Tibial nerve (tissue), 4 donors: ENCODE measurements around the gene KLHL17. TPM values are rescaled to one million over a fixed set of nuclear protein-coding genes. Genes with fewer than 3 reads are reported as not detected.

Experiments
- DNase-seq, 2 donors: peaks; one replicate each; pipeline ENCODE4 v3.0.0-alpha.2; 2019; ENCODE audit warnings: low spot score in 2 of 2
- H3K27ac ChIP-seq, 4 donors: fragments of 200-600 bp; sonication (generic) in 3 of 4; one replicate each; pipeline ENCODE4 v1.5.1; 2017 to 2019; ENCODE audit warnings: mild to moderate bottlenecking in 1 of 4
- H3K27me3 ChIP-seq, 2 donors: fragments of 200-600 bp; sonication (generic) in 1 of 2; one replicate each; pipeline versions ENCODE4 v1.5.1 to v1.6.0; 2017 to 2019
- H3K36me3 ChIP-seq, 3 donors: fragments of 200-600 bp; sonication (generic); one replicate each; pipeline ENCODE4 v1.5.1; 2018 to 2019
- H3K4me1 ChIP-seq, 4 donors: fragments of 200-600 bp; sonication (generic) in 3 of 4; one replicate each; pipeline ENCODE4 v1.5.1; 2017 to 2019
- H3K4me3 ChIP-seq, 4 donors: fragments of 200-600 bp; sonication (generic) in 3 of 4; one replicate each; pipeline ENCODE4 v1.5.1; 2017 to 2019; ENCODE audit warnings: mild to moderate bottlenecking in 1 of 4, moderate library complexity in 1 of 4
- H3K9me3 ChIP-seq, 4 donors: fragments of 200-600 bp; sonication (generic) in 3 of 4; one replicate each; pipeline ENCODE4 v1.5.1; 2017 to 2019
- EP300 ChIP-seq, 2 donors: sonication (generic); formaldehyde crosslinking; IDR thresholded peaks; one replicate each; pipeline ENCODE4 v1.6.1; 2017; ENCODE audit warnings: antibody characterized with exemption in 2 of 2, mild to moderate bottlenecking in 1 of 2
- POLR2A ChIP-seq, 2 donors: fragments of 450-650 bp; IDR thresholded peaks; one replicate each; pipeline ENCODE4 v1.6.1; 2017; ENCODE audit warnings: antibody characterized with exemption in 2 of 2, mild to moderate bottlenecking in 2 of 2, moderate library complexity in 2 of 2
- WGBS, 2 donors: methylation state at CpG; one replicate each; pipeline ENCODE4 v1.1.5; 2018; 5-methylcytosine and 5-hydroxymethylcytosine counted together
- total RNA-seq, 4 donors: library from RNA; depleted of rRNA; stranded (reverse); fragments of >200 nt; gene quantifications; one replicate each; pipeline ENCODE4 v1.1.0, GENCODE V29; 2016
- TF ChIP-seq, protein P1 (sequence below), 5 experiments: fragments of 200-600 bp in 3 of 5; fragments of 450-650 bp in 2 of 5; sonication (generic) in 3 of 5; IDR thresholded peaks; one replicate each; pipeline ENCODE4 v1.5.1; 2016 to 2019; ENCODE audit warnings: antibody characterized with exemption in 5 of 5, mild to moderate bottlenecking in 3 of 5, moderate library complexity in 2 of 5

Gene KLHL17
- total RNA-seq, 4 donors from 2014 or later = 4.2 to 19.2 (median 11.9) TPM

DNA sequence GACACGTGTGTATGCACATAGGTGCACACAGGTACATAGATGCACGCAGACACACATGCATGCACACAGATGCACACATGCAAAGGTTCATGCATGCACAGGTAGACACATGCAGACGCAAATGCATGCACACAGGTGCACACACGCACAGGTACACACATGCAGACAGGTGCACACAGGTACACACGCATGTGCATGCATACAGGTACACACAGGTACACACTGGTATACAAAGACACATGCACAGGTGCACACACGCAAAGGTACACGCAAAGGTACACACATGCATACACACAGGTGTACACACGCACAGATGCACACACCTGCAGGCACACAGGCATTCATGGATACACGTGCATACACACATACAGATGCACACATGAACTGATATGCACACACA is 10.1 kb upstream of the KLHL17 start:
- no peak overlapping the region for H3K4me3 ChIP-seq
- DNase-seq = no peak
- no peaks in the 10 kb centered on the region for H3K27me3 ChIP-seq
- H3K36me3 ChIP-seq = peaks cover 15 to 100% (median 40%) of the 10 kb centered on the region in 3 donors
- no peaks in the 10 kb centered on the region for H3K4me1 ChIP-seq
- H3K9me3 ChIP-seq = no peaks in the 10 kb centered on the region
- WGBS, 2 donors = 91 to 96% methylated on average over 8 to 9 of the region's 9 CpGs
- TF ChIP-seq POLR2A (IDR thresholded peaks at IDR 0.05) = no peak
- TF ChIP-seq EP300 (IDR thresholded peaks at IDR 0.05) = no peak
- TF ChIP-seq, protein P1, sequence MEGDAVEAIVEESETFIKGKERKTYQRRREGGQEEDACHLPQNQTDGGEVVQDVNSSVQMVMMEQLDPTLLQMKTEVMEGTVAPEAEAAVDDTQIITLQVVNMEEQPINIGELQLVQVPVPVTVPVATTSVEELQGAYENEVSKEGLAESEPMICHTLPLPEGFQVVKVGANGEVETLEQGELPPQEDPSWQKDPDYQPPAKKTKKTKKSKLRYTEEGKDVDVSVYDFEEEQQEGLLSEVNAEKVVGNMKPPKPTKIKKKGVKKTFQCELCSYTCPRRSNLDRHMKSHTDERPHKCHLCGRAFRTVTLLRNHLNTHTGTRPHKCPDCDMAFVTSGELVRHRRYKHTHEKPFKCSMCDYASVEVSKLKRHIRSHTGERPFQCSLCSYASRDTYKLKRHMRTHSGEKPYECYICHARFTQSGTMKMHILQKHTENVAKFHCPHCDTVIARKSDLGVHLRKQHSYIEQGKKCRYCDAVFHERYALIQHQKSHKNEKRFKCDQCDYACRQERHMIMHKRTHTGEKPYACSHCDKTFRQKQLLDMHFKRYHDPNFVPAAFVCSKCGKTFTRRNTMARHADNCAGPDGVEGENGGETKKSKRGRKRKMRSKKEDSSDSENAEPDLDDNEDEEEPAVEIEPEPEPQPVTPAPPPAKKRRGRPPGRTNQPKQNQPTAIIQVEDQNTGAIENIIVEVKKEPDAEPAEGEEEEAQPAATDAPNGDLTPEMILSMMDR (IDR thresholded peaks at IDR 0.05) = no peak
- H3K27ac ChIP-seq = no peak overlapping the region

DNA sequence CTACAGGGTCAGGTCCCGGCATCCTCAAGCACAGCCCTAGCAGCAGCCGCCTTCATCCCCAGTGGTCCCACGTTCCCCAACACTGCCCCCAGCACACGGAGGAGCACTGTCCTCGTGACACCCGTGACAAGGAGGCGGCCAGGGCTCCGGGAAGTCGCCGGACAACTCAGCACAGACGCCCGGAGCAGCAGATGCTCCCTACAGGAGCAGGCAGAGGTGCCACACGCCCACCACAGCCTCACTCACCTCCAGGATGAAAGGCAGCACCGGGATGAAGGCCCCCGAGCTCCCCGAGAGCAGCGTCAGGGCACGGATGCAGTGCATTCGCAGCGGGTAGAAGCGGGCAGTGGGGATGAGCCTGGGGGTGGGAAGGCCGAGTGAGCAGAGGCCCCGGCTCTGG is 9.5 kb upstream of the KLHL17 start:
- Histone ChIP-seq H3K9me3 (no peaks in the 10 kb centered on the region), H3K27ac (no peak overlapping the region), H3K27me3 (no peaks in the 10 kb centered on the region), H3K36me3 (peaks cover 15 to 100% (median 40%) of the 10 kb centered on the region in 3 donors), H3K4me1 (no peaks in the 10 kb centered on the region), H3K4me3 (no peak overlapping the region)
- WGBS, 2 donors = 89 to 90% methylated on average over 21 to 23 of the region's 23 CpGs
- DNase-seq = no peak
- TF ChIP-seq POLR2A (IDR thresholded peaks at IDR 0.05) (no peak), EP300 (IDR thresholded peaks at IDR 0.05) (no peak)
- TF ChIP-seq, protein P1 (IDR thresholded peaks at IDR 0.05) = no peak

DNA sequence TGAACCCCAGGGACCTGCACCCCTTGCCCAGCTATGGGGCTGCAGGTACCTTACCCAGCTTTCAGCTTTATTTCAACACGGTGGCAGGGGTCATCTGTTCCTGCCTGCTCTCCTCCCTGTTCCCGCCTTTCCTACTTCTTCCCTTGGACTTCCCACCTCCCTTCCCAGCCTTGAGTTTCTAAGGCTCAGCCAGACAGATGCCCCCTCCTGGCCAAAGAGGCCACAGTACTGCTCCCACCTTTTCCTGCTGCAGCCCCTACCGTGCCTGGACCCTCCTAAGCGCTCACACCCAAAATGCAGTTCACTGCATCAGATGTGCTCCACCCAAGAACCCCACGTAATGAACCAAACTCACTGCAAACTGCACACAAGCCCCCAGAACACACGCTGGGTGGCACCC is 9.0 kb upstream of the KLHL17 start:
- Histone ChIP-seq H3K27me3 (no peaks in the 10 kb centered on the region), H3K4me3 (no peak overlapping the region), H3K4me1 (peaks cover 0 to 1% (median 0%) of the 10 kb centered on the region in 4 donors), H3K36me3 (peaks cover 15 to 100% (median 40%) of the 10 kb centered on the region in 3 donors), H3K9me3 (no peaks in the 10 kb centered on the region), H3K27ac (no peak overlapping the region)
- TF ChIP-seq EP300 (IDR thresholded peaks at IDR 0.05) = no peak
- WGBS, 2 donors = 67 to 71% methylated on average over 6 of the region's 6 CpGs
- no peak for DNase-seq

DNA sequence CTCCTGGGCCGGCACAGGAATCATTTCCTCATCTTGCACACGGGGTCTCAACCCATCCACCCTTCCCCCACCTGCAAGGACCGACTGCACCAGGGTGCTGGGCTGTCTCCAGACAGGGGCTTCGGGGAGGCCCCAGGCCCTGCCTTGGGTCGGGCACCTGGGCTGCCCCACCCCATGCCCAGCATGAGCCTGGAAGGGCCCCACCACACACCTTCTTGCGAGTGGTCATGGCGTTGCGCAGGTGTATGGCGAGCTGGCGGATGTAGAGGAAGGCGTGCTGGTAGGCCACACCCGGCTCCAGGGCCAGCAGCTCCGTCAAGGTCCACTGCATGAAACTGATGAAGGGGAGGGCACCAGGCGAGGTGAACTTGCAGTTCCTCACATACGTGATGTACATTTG is 8.2 kb upstream of the KLHL17 start:
- Histone ChIP-seq H3K9me3 (no peaks in the 10 kb centered on the region), H3K4me1 (peaks cover under 1 to 10% (median 3%) of the 10 kb centered on the region in 4 donors), H3K4me3 (no peak overlapping the region), H3K27ac (no peak overlapping the region), H3K36me3 (peaks cover 15 to 100% (median 40%) of the 10 kb centered on the region in 3 donors), H3K27me3 (no peaks in the 10 kb centered on the region)
- TF ChIP-seq EP300 (IDR thresholded peaks at IDR 0.05) (no peak), POLR2A (IDR thresholded peaks at IDR 0.05) (no peak)
- TF ChIP-seq, protein P1 (IDR thresholded peaks at IDR 0.05) = no peak
- 86 to 88% methylated on average over 5 to 14 of the region's 15 CpGs for WGBS, 2 donors
- DNase-seq = no peak

DNA sequence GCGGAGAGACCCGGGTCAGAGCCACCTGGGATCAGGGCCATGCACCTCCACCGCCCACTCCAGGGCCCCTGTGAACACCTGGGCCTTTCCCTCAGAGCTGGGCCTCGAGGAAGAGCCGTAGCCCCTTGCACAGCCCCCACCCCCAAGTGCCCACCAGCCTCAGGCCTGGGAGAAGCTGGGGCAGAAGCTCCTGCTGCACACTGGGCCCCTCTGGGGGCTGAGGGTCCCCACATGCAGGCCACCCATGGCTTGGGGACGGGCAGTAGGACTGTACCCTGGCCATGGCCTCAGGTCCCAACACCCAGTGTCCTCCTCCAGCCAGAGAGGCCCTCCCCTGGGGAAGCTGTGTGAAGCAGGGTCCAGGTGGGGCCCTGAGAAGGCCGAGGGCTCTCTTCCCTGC is 7.8 kb upstream of the KLHL17 start:
- H3K27ac ChIP-seq = no peak overlapping the region
- H3K4me1 ChIP-seq = peaks cover 4 to 14% (median 6%) of the 10 kb centered on the region in 4 donors
- no peak for TF ChIP-seq EP300 (IDR thresholded peaks at IDR 0.05)
- TF ChIP-seq, protein P1 (IDR thresholded peaks at IDR 0.05) = no peak
- no peak for TF ChIP-seq POLR2A (IDR thresholded peaks at IDR 0.05)
- H3K9me3 ChIP-seq = no peaks in the 10 kb centered on the region
- 90 to 100% methylated on average over 1 to 2 of the region's 7 CpGs for WGBS, 2 donors
- no peaks in the 10 kb centered on the region for H3K27me3 ChIP-seq
- H3K36me3 ChIP-seq = peaks cover 15 to 96% (median 40%) of the 10 kb centered on the region in 3 donors
- DNase-seq = no peak
- H3K4me3 ChIP-seq = no peak overlapping the region
